ENCODE measurements around the gene AXIN1. TPM values are rescaled to one million over a fixed set of nuclear protein-coding genes. Genes with fewer than 3 reads are reported as not detected.
A peak's percentile ranks its signal among the peaks of the same experiment; 100 is the strongest.
"Not testable (repeated sequence)": the region's sequence is repeated elsewhere in the genome, so short reads cannot be mapped to it uniquely, and the experiment has no call there.

Gene AXIN1
- total RNA-seq, 1 donor from 2014 or later = 28.9 TPM

GRCh38 chr16:269061-269796, 83.3 kb downstream of the AXIN1 start:
- Histone ChIP-seq H3K36me3 (peaks cover 4% of the 10 kb centered on the region), H3K9me3 (no peaks in the 10 kb centered on the region), H3K27me3 (peaks cover 3% of the 10 kb centered on the region), H3K4me3 (no peak overlapping the region), H3K4me1 (no peaks in the 10 kb centered on the region), H3K27ac (no peak overlapping the region)
- ATAC-seq (no peak), DNase-seq (no peak)
- intact Hi-C loops (cut with DNase I) = no loop called here
- TF ChIP-seq, protein P1, sequence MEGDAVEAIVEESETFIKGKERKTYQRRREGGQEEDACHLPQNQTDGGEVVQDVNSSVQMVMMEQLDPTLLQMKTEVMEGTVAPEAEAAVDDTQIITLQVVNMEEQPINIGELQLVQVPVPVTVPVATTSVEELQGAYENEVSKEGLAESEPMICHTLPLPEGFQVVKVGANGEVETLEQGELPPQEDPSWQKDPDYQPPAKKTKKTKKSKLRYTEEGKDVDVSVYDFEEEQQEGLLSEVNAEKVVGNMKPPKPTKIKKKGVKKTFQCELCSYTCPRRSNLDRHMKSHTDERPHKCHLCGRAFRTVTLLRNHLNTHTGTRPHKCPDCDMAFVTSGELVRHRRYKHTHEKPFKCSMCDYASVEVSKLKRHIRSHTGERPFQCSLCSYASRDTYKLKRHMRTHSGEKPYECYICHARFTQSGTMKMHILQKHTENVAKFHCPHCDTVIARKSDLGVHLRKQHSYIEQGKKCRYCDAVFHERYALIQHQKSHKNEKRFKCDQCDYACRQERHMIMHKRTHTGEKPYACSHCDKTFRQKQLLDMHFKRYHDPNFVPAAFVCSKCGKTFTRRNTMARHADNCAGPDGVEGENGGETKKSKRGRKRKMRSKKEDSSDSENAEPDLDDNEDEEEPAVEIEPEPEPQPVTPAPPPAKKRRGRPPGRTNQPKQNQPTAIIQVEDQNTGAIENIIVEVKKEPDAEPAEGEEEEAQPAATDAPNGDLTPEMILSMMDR (IDR thresholded peaks at IDR 0.05) = no peak

DNA sequence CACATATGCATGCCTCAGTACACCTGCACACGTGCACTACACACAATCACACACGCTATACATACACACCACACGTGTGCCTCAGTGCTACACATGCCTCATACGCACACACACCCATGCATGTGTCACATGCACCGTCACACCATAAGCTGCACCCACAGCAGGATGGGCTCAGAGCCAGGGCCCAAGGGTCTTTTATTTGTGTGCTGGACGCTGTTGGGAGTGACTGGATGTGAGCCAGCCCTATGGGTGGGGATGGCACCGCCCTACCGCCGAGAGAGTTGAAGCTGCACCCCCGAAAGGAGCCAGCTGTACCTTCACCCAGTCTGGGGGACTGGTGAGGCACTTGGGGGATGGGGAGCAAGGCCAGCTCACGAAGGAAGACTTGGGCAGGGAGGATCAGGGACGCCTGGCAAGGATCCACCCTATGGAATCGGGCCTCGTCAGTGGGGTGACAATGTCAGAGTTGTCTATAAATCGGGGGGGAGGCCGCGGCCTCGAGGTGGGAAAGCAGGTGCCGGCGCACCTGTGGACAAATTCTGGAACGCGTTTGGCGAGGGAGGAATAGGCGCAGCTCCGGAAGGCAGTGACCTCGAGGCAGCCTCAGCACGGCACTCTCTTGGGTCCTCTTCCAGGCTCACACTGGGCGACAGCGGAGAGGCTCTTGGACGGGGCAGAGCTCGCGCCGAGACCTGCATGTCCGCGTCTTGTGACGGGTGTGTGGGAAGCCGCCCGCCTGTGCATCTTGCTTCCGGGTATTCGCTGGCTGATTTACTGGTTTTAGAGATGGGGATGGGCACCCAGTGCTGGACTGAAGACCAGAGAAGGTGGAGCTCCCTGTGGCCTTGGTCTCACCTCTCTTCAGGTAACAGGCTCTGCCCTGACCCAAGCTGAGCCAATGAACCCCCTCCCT, 84.1 kb downstream of the AXIN1 start:
- H3K4me1 ChIP-seq = no peaks in the 10 kb centered on the region
- no peaks in the 10 kb centered on the region for H3K9me3 ChIP-seq
- TF ChIP-seq, protein P1 (IDR thresholded peaks at IDR 0.05) = no peak
- intact Hi-C loops (cut with DNase I) = no loop called here
- no peak for ATAC-seq
- H3K36me3 ChIP-seq = peaks cover 10% of the 10 kb centered on the region
- no peak overlapping the region for H3K27ac ChIP-seq
- H3K4me3 ChIP-seq = no peak overlapping the region
- H3K27me3 ChIP-seq = no peaks in the 10 kb centered on the region
- peak; percentile 63 for DNase-seq

DNA sequence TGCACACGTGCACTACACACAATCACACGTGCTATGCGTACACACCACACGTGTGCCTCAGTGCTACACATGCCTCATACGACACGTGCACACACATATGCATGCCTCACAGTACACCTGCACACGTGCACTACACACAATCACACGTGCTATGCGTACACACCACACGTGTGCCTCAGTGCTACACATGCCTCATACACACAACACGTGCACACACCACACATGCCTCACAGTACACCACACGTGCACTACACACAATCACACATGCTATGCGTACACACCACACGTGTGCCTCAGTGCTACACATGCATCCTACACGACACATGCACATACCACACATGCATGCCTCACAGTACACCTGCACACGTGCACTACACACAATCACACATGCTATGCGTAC, 85.0 kb downstream of the AXIN1 start:
- H3K4me3 ChIP-seq; ATAC-seq; intact Hi-C loops (cut with DNase I): not testable (repeated sequence)

GRCh38 chr16:266258-267164, 86.0 kb downstream of the AXIN1 start:
- Histone ChIP-seq H3K27me3 (no peaks in the 10 kb centered on the region), H3K4me1 (no peaks in the 10 kb centered on the region), H3K27ac (no peak overlapping the region), H3K9me3 (no peaks in the 10 kb centered on the region), H3K4me3 (no peak overlapping the region), H3K36me3 (peaks cover 26% of the 10 kb centered on the region)
- intact Hi-C loops (cut with DNase I) = no loop called here
- TF ChIP-seq, protein P1 (IDR thresholded peaks at IDR 0.05) = no peak
- ATAC-seq = no peak
- peak; percentile 63 for DNase-seq

More for the DNA sequence above, 85.0 kb downstream of the AXIN1 start:
- H3K27me3 ChIP-seq, DNase-seq, H3K9me3 ChIP-seq, H3K27ac ChIP-seq, H3K4me1 ChIP-seq: not testable (repeated sequence)
- peaks cover 18% of the 10 kb centered on the region for H3K36me3 ChIP-seq

DNA sequence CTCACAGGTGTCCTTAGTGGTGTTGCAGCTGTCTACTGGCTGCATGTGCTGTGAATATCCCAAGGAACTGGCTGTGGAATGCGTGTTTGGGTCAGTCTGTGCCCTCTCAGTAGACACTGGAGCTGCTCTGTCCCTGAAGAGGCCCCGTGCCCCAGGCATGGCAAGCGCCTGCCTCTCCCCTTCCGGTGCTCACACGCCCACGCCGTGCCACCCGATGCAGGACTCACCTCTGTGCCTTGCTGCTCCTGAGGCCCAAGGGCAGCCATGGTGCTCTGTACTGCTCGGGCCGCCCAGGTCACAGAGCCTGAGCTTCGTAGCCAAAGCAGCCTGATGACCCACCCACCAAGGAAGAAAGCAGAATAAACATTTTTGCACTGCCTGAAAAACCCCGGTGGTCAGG, 86.8 kb downstream of the AXIN1 start:
- peaks cover 33% of the 10 kb centered on the region for H3K36me3 ChIP-seq
- no peaks in the 10 kb centered on the region for H3K9me3 ChIP-seq
- H3K4me1 ChIP-seq = no peaks in the 10 kb centered on the region
- no peak overlapping the region for H3K4me3 ChIP-seq
- no peaks in the 10 kb centered on the region for H3K27me3 ChIP-seq
- intact Hi-C loops (cut with DNase I) = no loop called here
- ATAC-seq (no peak), DNase-seq (no peak)
- H3K27ac ChIP-seq = no peak overlapping the region
- TF ChIP-seq, protein P1 (IDR thresholded peaks at IDR 0.05) = no peak

All from upper lobe of right lung (tissue), 1 donor.